SJCRH30 (cell line): ENCODE data around the gene S100A12. TPM values are rescaled to one million over a fixed set of nuclear protein-coding genes. Genes with fewer than 3 reads are reported as not detected.

ENCODE experiments used
- DNase-seq, 2 experiments: peaks; one replicate each; pipeline ENCODE4 v3.0.0-alpha.2; 2015 to 2020
- H3K27ac ChIP-seq: fragments of 250-450 bp; sonication (Bioruptor Pico); 2 replicates; pipeline ENCODE4 v1.5.1; 2020; ENCODE audit warnings: mild to moderate bottlenecking, moderate library complexity
- H3K27me3 ChIP-seq: fragments of 250-450 bp; sonication (Bioruptor Pico); 2 replicates; pipeline ENCODE4 v1.5.1; 2020; ENCODE audit warnings: mild to moderate bottlenecking, moderate library complexity
- H3K36me3 ChIP-seq: fragments of 250-450 bp; sonication (Bioruptor Pico); 2 replicates; pipeline ENCODE4 v1.5.1; 2020; ENCODE audit warnings: mild to moderate bottlenecking, moderate library complexity
- H3K4me1 ChIP-seq: fragments of 250-450 bp; sonication (Bioruptor Pico); 2 replicates; pipeline ENCODE4 v1.5.1; 2020; ENCODE audit warnings: mild to moderate bottlenecking, moderate library complexity
- H3K4me3 ChIP-seq: fragments of 250-450 bp; sonication (Bioruptor Pico); 2 replicates; pipeline ENCODE4 v1.5.1; 2020; ENCODE audit warnings: mild to moderate bottlenecking, moderate library complexity
- H3K9me3 ChIP-seq: fragments of 250-450 bp; sonication (Bioruptor Pico); replicated peaks from 2 replicates; pipeline ENCODE4 v1.5.1; 2020; ENCODE audit warnings: mild to moderate bottlenecking, moderate library complexity
- total RNA-seq: library from RNA; depleted of rRNA; stranded (reverse); fragments of >200 nt; shearing (Covaris generic); gene quantifications from 2 replicates; pipeline ENCODE4 v1.2.3, GENCODE V29; 2014

S100A12 gene
- total RNA-seq, 1 experiment from 2014 or later: not detected

GRCh38 chr1:153365696-153366095, 9.7 kb downstream of the S100A12 start:
- Histone ChIP-seq H3K4me3 (no peak overlapping the region), H3K9me3 (no peaks in the 10 kb centered on the region), H3K36me3 (no peaks in the 10 kb centered on the region), H3K4me1 (no peaks in the 10 kb centered on the region), H3K27ac (no peak overlapping the region), H3K27me3 (no peaks in the 10 kb centered on the region)
- no peak for DNase-seq

- Histone ChIP-seq H3K4me3 (no peak overlapping the region), H3K4me1 (no peaks in the 10 kb centered on the region), H3K27me3 (no peaks in the 10 kb centered on the region), H3K36me3 (no peaks in the 10 kb centered on the region), H3K27ac (no peak overlapping the region), H3K9me3 (no peaks in the 10 kb centered on the region)
- DNase-seq: no peak
Measured at GRCh38 chr1:153364766-153365666, 10.4 kb downstream of the S100A12 start.

- DNase-seq: no peak
- no peak overlapping the region for H3K4me3 ChIP-seq
- H3K4me1 ChIP-seq: no peaks in the 10 kb centered on the region
- H3K27ac ChIP-seq: no peak overlapping the region
- no peaks in the 10 kb centered on the region for H3K36me3 ChIP-seq
- no peaks in the 10 kb centered on the region for H3K27me3 ChIP-seq
- no peaks in the 10 kb centered on the region for H3K9me3 ChIP-seq
Measured at GRCh38 chr1:153364156-153364555, 11.3 kb downstream of the S100A12 start.

- Histone ChIP-seq H3K27me3 (no peaks in the 10 kb centered on the region), H3K36me3 (no peaks in the 10 kb centered on the region), H3K27ac (no peak overlapping the region), H3K9me3 (no peaks in the 10 kb centered on the region), H3K4me3 (no peak overlapping the region), H3K4me1 (no peaks in the 10 kb centered on the region)
- no peak for DNase-seq
Measured at GRCh38 chr1:153363641-153364040, 11.8 kb downstream of the S100A12 start.

GRCh38 chr1:153362187-153362775, 13.1 kb downstream of the S100A12 start:
- Histone ChIP-seq H3K27ac (no peak overlapping the region), H3K4me3 (no peak overlapping the region), H3K9me3 (no peaks in the 10 kb centered on the region), H3K36me3 (no peaks in the 10 kb centered on the region), H3K4me1 (no peaks in the 10 kb centered on the region), H3K27me3 (no peaks in the 10 kb centered on the region)
- DNase-seq: no peak

- Histone ChIP-seq H3K27me3 (no peaks in the 10 kb centered on the region), H3K27ac (no peak overlapping the region), H3K36me3 (no peaks in the 10 kb centered on the region)
Measured at GRCh38 chr1:153361480-153362109, 13.8 kb downstream of the S100A12 start.

GRCh38 chr1:153360592-153361479, 14.6 kb downstream of the S100A12 start:
- no peak overlapping the region for H3K27ac ChIP-seq
- no peak for DNase-seq
- H3K4me3 ChIP-seq: no peak overlapping the region

More at GRCh38 chr1:153361480-153362109, 13.8 kb downstream of the S100A12 start:
- no peaks in the 10 kb centered on the region for H3K4me1 ChIP-seq
- no peaks in the 10 kb centered on the region for H3K9me3 ChIP-seq
- no peak for DNase-seq
- H3K4me3 ChIP-seq: no peak overlapping the region

GRCh38 chr1:153360190-153360589, 15.2 kb downstream of the S100A12 start:
- Histone ChIP-seq H3K27me3 (no peaks in the 10 kb centered on the region), H3K27ac (no peak overlapping the region), H3K4me1 (no peaks in the 10 kb centered on the region), H3K4me3 (no peak overlapping the region), H3K9me3 (no peaks in the 10 kb centered on the region), H3K36me3 (no peaks in the 10 kb centered on the region)
- no peak for DNase-seq

More at GRCh38 chr1:153360592-153361479, 14.6 kb downstream of the S100A12 start:
- H3K4me1 ChIP-seq: no peaks in the 10 kb centered on the region
- H3K9me3 ChIP-seq: no peaks in the 10 kb centered on the region
- H3K27me3 ChIP-seq: no peaks in the 10 kb centered on the region
- no peaks in the 10 kb centered on the region for H3K36me3 ChIP-seq

GRCh38 chr1:153359241-153359640, 16.2 kb downstream of the S100A12 start:
- Histone ChIP-seq H3K27ac (no peak overlapping the region), H3K9me3 (no peaks in the 10 kb centered on the region), H3K4me1 (no peaks in the 10 kb centered on the region), H3K27me3 (no peaks in the 10 kb centered on the region), H3K4me3 (no peak overlapping the region), H3K36me3 (no peaks in the 10 kb centered on the region)
- no peak for DNase-seq

- H3K27ac ChIP-seq: no peak overlapping the region
- no peak for DNase-seq
Measured at GRCh38 chr1:153358691-153358975, 16.8 kb downstream of the S100A12 start.

GRCh38 chr1:153357853-153358690, 17.3 kb downstream of the S100A12 start, which contains the start of gene S100A9:
TSS of gene S100A9 (plus strand) at chr1:153357854. CDS start at chr1:153358284, 430 bp downstream.
- no peak for DNase-seq
- H3K9me3 ChIP-seq: no peaks in the 10 kb centered on the region
- no peak within 1 kb of the TSS for H3K27ac ChIP-seq
- no peaks in the 10 kb centered on the region for H3K27me3 ChIP-seq
- H3K4me3 ChIP-seq: no peak within 1 kb of the TSS
- H3K36me3 ChIP-seq: no peaks in the 10 kb centered on the region
- H3K4me1 ChIP-seq: no peaks in the 10 kb centered on the region

More at GRCh38 chr1:153358691-153358975, 16.8 kb downstream of the S100A12 start:
- H3K9me3 ChIP-seq: no peaks in the 10 kb centered on the region
- no peaks in the 10 kb centered on the region for H3K27me3 ChIP-seq
- no peaks in the 10 kb centered on the region for H3K4me1 ChIP-seq
- H3K4me3 ChIP-seq: no peak overlapping the region
- H3K36me3 ChIP-seq: no peaks in the 10 kb centered on the region

GRCh38 chr1:153357076-153357852, 18.2 kb downstream of the S100A12 start:
- no peaks in the 10 kb centered on the region for H3K27me3 ChIP-seq
- no peak for DNase-seq
- H3K4me3 ChIP-seq: no peak overlapping the region
- no peaks in the 10 kb centered on the region for H3K36me3 ChIP-seq
- no peaks in the 10 kb centered on the region for H3K9me3 ChIP-seq
- H3K27ac ChIP-seq: no peak overlapping the region
- H3K4me1 ChIP-seq: no peaks in the 10 kb centered on the region

- H3K9me3 ChIP-seq: no peaks in the 10 kb centered on the region
- H3K36me3 ChIP-seq: no peaks in the 10 kb centered on the region
- DNase-seq: no peak
- H3K4me1 ChIP-seq: no peaks in the 10 kb centered on the region
- no peaks in the 10 kb centered on the region for H3K27me3 ChIP-seq
- no peak overlapping the region for H3K4me3 ChIP-seq
- no peak overlapping the region for H3K27ac ChIP-seq
Measured at GRCh38 chr1:153356392-153357075, 18.9 kb downstream of the S100A12 start.
